G401 (cell line): ENCODE results near the gene KLK1. TPM values are rescaled to one million over a fixed set of nuclear protein-coding genes. Genes with fewer than 3 reads are reported as not detected.
"Not testable (repeated sequence)": the region's sequence is repeated elsewhere in the genome, so short reads cannot be mapped to it uniquely, and the experiment has no call there.

Experiments
- DNase-seq: peaks from one replicate; pipeline ENCODE4 v3.0.0-alpha.2; 2015; ENCODE audit warnings: low spot score
- in situ Hi-C: cut with HindIII; loops from 2 replicates; pipeline ENCODE4 v1.10.0; 2016; ENCODE audit warnings: low sequenced_read_pairs, mixed read lengths
- total RNA-seq: library from RNA; depleted of rRNA; stranded (reverse); fragments of >200 nt; shearing (Covaris generic); gene quantifications from 2 replicates; pipeline ENCODE4 v1.2.3, GENCODE V29; 2014

Gene KLK1
- total RNA-seq, 1 experiment from 2014 or later, result not detected

GRCh38 chr19:50819636-50820035 lies 4.0 kb downstream of the KLK1 start:
- no peak for DNase-seq
- in situ Hi-C loops, result no loop called here

DNA sequence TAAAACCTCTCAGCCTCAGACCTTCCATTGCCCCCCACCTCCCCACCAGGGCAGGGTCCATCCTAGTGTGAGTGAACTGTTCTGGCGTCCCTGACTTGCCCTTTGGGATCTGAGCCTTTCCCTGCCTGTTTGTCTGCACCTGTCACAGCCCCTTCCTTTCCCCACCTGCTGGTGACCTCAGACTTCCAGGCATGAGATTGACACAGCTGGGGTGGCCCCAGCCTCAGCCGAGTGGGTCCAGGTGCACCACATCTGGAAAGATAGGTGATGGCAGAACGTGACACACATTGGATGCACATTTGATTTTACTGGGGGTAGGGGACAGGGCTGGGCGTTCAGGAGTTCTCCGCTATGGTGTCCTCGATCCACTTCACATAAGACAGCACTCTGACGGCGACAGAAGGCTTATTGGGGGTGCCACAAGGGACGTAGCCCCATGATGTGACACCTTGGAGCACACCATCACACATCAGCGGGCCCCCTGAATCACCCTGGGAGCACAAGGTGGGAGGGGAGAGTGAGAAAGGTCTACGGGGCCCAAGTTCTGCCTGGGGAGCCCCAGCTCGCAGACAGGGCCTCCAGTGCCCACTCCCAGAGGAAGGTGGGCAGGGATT lies 4.6 kb downstream of the KLK1 start:
- no peak for DNase-seq
- in situ Hi-C loops, result no loop called here

DNA sequence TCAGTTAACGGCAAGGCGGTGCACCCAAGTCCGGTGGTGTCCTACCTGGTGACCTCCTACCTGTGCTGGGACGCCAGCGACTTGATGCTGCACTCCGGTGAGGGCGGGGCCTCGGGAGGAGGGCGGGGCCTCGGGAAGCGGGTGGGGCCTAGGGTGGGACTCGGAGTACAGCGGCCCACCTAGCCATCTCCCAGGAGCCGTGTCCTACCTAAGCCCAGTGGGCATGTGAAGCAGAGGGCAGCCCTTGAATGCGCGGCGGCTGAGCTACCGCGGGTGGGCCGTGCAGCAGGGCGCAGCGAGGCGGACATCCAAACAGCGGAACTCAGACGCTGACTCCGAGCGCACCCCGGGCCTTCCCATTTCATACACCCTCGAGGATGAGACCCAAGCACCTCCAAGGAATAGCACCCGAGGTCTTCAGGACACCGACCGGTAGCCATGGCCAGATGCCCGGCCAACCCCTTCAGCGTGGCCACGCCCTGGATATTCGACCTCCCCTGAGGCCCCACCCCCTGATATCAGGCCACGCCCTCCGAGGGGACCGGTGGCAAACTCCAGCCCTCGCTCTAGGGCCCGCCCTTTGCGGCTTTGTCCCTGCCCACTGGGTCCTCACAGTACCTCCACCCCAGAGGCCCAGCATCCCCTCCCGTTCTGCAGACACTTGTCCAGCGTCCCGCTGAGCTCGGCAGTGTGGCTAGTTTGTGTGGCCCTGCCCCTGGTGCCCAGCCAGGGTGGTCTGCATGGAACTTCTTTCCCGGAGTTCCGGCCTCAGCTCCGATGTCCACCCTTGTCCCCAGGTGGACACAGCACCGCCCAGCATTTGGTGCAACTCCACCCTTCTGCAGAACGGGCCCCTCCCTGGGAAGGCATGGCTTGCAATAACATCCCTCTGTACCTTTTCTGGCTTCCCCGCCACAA lies 5.4 kb downstream of the KLK1 start:
- in situ Hi-C loops, result no loop called here
- no peak for DNase-seq

- in situ Hi-C loops, result no loop called here
- DNase-seq, result no peak
Measured at GRCh38 chr19:50815439-50815838, 8.1 kb downstream of the KLK1 start.

- DNase-seq, result no peak
- in situ Hi-C loops, result no loop called here
Measured at GRCh38 chr19:50814883-50815282, 8.7 kb downstream of the KLK1 start.

DNA sequence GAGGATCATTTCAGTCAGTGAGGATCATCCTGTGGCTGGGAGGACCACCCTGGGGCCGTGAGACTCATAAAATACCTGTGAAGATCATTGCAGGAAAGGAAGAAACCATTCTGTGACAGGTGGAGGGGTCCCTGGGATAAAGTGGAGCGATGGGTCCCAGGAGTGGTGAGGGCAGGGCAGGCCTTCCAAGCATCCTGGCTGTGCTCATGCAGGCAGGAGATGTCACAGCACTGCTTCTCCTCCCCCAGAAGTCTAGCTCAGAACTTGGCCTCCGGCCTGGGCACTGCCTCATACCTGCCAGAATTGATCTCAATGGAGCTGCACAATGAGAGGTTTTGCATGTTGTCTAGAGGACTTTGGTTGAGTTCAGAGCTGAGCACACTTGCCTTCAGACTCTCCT lies 11.1 kb downstream of the KLK1 start:
- in situ Hi-C loops, result no loop called here
- no peak for DNase-seq

- in situ Hi-C loops, DNase-seq: not testable (repeated sequence)
Measured at GRCh38 chr19:50811622-50812238, 11.9 kb downstream of the KLK1 start.

DNA sequence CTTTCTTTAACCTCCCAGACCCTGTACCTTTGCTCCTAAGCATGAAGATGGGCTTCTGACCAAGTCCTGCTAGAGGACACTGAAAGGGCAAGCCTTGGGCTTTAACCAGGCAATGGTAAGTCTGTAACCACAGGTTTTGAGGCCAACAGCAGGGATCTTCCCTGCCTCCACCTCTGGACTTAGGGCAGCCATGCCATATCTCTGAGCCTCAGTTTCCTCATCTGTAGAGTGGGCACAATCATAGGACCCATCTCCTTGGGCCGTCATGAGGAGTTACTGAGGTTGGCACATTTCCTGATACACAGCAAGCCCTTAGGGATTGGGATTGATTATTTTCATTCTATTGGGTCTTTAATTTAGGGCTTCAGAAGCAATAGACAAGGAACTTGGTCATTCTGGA lies 14.7 kb downstream of the KLK1 start:
- DNase-seq, result no peak
- in situ Hi-C loops, result no loop called here

DNA sequence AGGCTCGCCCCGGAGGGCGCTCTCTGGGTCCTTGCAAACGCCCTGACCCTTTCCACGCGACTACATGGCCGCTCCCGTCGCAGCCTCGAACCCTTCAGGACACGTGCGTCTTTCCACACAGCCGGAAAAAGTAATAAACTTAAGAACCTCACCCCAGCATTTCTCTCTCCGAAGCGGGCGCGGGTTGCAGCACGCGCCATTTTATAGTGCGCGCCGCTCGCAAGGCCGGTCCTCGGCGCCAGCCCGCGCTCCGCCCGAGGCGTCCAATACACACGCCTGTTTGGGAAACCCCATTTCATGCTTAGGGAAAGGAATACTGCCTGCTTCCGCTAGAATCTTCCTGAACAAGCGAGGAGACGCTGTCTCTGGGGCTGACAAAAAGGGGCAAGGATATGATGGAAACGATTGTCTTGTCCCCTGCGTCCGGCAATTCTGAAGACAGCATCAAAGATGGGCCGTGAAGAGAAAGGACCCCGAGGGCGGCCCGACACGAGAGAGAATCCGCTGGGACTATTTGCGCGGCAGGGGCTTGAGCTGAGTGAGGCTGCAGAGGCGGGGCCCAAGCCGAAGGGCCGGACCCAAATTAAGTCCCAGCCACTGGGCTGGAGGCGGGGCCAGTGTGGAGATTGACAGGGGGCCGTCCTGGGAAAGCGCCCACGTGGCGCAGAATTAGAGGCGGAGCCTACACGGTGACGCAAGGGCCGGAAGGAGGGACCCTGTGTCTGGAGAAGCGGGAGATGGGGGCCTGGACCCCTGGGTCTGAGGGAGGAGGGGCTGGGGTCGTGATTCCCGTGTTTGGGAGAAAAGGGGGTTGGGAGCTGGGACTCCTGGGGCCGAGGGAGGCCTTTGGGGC lies 18.9 kb downstream of the KLK1 start:
- in situ Hi-C loops, result no loop called here
- peak; percentile 99 for DNase-seq

DNA sequence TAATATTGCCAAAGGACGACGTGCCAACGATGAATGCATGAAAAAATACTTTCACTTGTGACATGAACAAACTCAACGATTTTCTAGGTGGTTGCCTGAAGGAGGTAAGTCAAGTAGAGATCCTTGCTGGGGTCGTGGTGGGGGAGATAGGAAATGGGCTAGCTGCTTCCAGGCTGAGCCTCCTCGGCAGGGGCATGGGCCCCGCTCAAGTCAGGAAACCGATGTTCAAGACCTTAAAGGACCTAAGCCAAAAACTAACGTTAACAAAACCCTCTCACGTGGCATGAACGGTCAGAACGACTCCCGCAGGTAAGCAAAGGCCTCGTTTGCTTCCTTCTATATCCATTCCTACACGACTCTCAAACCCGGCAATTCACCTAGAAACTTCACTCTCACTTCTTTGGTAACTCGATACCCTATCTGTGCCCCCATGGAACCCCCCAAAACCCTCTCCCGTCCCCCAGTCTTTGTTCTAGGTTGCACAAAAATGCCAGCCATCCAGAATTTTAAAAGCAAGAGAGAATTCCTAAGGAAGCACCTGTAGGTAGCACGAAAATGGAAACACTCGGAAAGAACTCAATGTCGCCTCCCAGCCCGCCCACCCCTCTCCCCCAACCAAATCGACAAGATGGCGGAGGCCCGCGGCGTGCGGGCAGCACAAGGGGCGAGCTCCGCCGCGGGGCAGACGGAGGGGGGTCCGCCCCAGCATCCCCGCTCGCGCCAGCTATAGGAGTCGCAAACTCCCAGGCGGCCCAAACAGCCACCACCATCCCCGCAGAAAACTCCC lies 19.8 kb downstream of the KLK1 start:
- no peak for DNase-seq
- in situ Hi-C loops, result no loop called here

DNA sequence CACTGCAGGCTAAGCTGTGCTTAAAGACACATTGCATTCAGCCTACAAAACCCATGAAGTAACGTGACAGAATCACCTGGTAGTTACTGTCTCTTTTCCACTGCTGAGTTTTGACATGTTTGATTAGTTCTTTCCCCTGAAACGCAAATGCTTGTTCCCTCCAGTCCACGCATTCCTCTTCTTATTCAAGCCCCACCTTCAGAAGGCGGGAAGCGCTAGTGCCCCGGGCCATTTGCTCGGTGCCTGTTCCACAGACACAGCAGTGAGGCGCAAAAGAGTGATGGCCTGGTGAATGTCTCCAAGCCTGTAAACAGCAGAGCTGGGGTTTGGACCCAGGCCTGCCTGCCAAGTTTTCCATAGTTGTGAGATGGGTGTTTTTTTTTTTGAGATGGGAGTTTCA lies 22.5 kb downstream of the KLK1 start:
- in situ Hi-C loops, result no loop called here
- DNase-seq, result no peak

GRCh38 chr19:50799547-50799851 lies 24.1 kb downstream of the KLK1 start:
- in situ Hi-C loops, result no loop called here
- no peak for DNase-seq

GRCh38 chr19:50798659-50799546 lies 24.7 kb downstream of the KLK1 start:
- in situ Hi-C loops, result no loop called here
- no peak for DNase-seq

GRCh38 chr19:50797781-50798658 lies 25.6 kb downstream of the KLK1 start:
- in situ Hi-C loops, result no loop called here
- DNase-seq, result no peak

DNA sequence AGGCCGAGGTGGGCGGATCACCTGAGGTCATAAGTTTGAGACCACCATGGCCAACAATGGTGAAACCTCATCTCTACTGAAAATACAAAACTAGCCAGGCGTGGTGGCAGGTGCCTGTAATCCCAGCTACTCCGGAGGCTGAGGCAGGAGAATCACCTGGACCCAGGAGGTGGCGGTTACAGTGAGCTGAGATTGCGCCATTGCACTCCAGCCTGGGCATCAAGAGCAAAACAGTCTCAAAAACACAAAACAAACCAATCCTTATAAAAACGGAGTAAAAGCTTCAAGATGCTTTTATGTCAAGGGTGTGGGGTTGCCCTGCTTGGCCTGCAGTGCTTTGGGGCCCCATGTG lies 26.2 kb downstream of the KLK1 start:
- in situ Hi-C loops, result no loop called here
- no peak for DNase-seq

- in situ Hi-C loops, result no loop called here
- no peak for DNase-seq
Measured at GRCh38 chr19:50796634-50797428, 26.8 kb downstream of the KLK1 start.
